ENCODE data around the gene HS6ST1.
"Not testable (repeated sequence)": the region's sequence is repeated elsewhere in the genome, so short reads cannot be mapped to it uniquely, and the experiment has no call there.

Gene HS6ST1

DNA sequence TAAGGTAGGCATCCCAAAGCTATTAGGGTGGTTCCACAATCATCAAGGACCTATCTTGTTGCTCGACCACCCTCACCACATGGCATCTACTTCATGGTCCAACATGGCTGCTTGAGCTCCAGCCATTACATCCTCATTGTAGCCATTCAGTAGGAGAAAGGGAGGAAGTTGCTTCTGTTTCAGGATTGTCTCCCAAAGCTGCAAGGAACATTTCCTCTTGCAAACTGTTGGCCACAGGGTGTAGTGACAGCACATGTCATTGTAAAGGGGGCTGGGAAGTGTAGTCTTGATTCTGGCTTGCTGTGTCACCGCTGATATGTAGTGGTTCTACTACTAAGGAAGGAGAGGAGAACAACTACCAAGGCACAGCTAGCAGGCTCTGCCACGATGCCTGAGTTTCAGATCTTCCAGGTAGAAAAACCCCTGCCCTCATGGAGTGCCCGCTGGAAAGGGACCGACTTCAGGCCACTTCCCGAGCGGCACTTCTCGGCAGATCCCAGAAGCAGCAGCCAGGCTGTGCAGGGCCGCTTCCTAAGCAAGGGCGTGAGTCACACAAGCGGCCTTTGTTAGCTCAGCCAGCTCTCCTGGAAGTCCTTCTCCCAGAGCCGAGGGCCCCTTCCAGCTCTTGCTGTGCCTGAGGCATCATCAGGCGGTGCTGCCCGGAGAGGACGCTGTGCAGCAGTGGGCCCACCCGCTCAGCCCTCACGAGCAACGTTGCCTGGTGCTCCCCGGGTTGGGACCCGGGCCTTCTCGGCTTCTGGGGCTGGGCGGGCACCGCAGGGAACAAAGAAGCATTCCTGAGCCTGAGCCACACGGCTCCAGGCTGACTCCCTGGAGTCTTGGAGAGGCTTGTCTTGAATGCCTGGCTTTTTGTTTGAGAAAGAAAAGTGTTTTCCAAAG is 58.2 kb downstream of the HS6ST1 start:
- no peak overlapping the region for H3K9ac ChIP-seq (ENCODE audit: low read depth in 1 of 2, low read length in 2 of 2)
- no peaks in the 10 kb centered on the region for H3K9me3 ChIP-seq (ENCODE audit: control insufficient read depth in 2 of 2, low read length in 2 of 2)
- H3K4me3 ChIP-seq (ENCODE audit: low read length in 2 of 2): no peak overlapping the region
- H3K36me3 ChIP-seq (ENCODE audit: control insufficient read depth in 2 of 2, insufficient read depth in 2 of 2, low read length in 2 of 2): no peaks in the 10 kb centered on the region
- peaks cover 0 to 2% of the 10 kb centered on the region in 2 donors for H3K4me1 ChIP-seq (ENCODE audit: control insufficient read depth in 2 of 2, insufficient read depth in 2 of 2, low read length in 2 of 2)
- H3K27me3 ChIP-seq (ENCODE audit: control insufficient read depth in 2 of 2, insufficient read depth in 2 of 2, low read length in 2 of 2): no peaks in the 10 kb centered on the region
- peak overlapping the region in 1 of 2 donors; percentile 4 for H3K27ac ChIP-seq (ENCODE audit: low read depth in 2 of 2, low read length in 2 of 2)

- Histone ChIP-seq H3K4me3 (ENCODE audit: low read length in 2 of 2) (no peak overlapping the region), H3K9me3 (ENCODE audit: control insufficient read depth in 2 of 2, low read length in 2 of 2) (no peaks in the 10 kb centered on the region), H3K9ac (ENCODE audit: low read depth in 1 of 2, low read length in 2 of 2) (no peak overlapping the region), H3K27me3 (ENCODE audit: control insufficient read depth in 2 of 2, insufficient read depth in 2 of 2, low read length in 2 of 2) (no peaks in the 10 kb centered on the region), H3K4me1 (ENCODE audit: control insufficient read depth in 2 of 2, insufficient read depth in 2 of 2, low read length in 2 of 2) (no peaks in the 10 kb centered on the region), H3K36me3 (ENCODE audit: control insufficient read depth in 2 of 2, insufficient read depth in 2 of 2, low read length in 2 of 2) (no peaks in the 10 kb centered on the region), H3K27ac (ENCODE audit: low read depth in 2 of 2, low read length in 2 of 2) (no peak overlapping the region)
These were observed 59.1 kb downstream of the HS6ST1 start for GRCh38 chr2:128259585-128259984.

DNA sequence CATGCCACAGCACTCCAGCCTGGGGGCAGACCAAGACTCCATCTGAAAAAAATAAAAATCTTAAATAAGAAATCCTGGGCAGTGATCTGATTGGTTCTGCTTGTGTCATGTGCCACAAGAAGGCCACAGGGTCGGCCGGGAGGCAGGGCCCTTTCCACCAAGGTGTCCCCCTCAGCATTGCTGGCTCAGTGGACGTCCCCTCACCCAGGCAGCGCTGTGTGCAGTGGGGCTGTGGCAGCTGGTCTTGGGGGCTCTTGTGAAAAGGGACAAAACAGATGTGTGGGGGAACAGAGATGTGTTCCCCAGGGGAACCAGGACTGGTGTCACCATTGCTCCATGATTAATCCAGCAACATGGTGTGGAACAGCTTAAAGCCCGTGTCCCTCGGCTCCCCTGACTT is 60.5 kb downstream of the HS6ST1 start:
- no peak overlapping the region for H3K9ac ChIP-seq (ENCODE audit: low read depth in 1 of 2, low read length in 2 of 2)
- no peaks in the 10 kb centered on the region for H3K9me3 ChIP-seq (ENCODE audit: control insufficient read depth in 2 of 2, low read length in 2 of 2)
- H3K27me3 ChIP-seq (ENCODE audit: control insufficient read depth in 2 of 2, insufficient read depth in 2 of 2, low read length in 2 of 2): no peaks in the 10 kb centered on the region
- no peak overlapping the region for H3K27ac ChIP-seq (ENCODE audit: low read depth in 2 of 2, low read length in 2 of 2)
- no peak overlapping the region for H3K4me3 ChIP-seq (ENCODE audit: low read length in 2 of 2)
- H3K4me1 ChIP-seq (ENCODE audit: control insufficient read depth in 2 of 2, insufficient read depth in 2 of 2, low read length in 2 of 2): no peaks in the 10 kb centered on the region
- H3K36me3 ChIP-seq (ENCODE audit: control insufficient read depth in 2 of 2, insufficient read depth in 2 of 2, low read length in 2 of 2): no peaks in the 10 kb centered on the region

DNA sequence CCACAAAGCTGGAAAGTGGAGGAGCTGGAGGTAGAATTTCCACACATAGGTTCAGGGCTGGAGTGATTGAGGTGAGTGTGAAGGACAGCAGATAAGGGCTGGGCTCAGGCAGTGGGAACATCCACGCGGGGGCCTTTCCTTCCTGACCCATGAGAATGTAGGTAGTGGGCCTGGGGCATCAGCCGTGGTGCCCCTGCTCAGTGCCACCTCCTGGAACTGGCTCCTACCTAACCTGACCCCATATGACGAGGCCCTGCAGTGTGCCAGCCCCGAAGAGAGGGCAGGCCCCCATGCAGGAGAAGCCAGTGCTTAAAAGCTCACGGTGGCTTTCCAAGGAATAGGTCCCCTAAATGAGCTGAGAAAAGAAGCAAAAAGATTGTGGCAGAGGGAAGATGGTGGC is 66.2 kb downstream of the HS6ST1 start:
- no peaks in the 10 kb centered on the region for H3K9me3 ChIP-seq (ENCODE audit: control insufficient read depth in 2 of 2, low read length in 2 of 2)

GRCh38 chr2:128252086-128252485 is 66.6 kb downstream of the HS6ST1 start:
- not testable (repeated sequence) for H3K9ac ChIP-seq (ENCODE audit: low read depth in 1 of 2, low read length in 2 of 2); H3K27ac ChIP-seq (ENCODE audit: low read depth in 2 of 2, low read length in 2 of 2); H3K4me1 ChIP-seq (ENCODE audit: control insufficient read depth in 2 of 2, insufficient read depth in 2 of 2, low read length in 2 of 2); H3K4me3 ChIP-seq (ENCODE audit: low read length in 2 of 2); H3K27me3 ChIP-seq (ENCODE audit: control insufficient read depth in 2 of 2, insufficient read depth in 2 of 2, low read length in 2 of 2); H3K36me3 ChIP-seq (ENCODE audit: control insufficient read depth in 2 of 2, insufficient read depth in 2 of 2, low read length in 2 of 2); H3K9me3 ChIP-seq (ENCODE audit: control insufficient read depth in 2 of 2, low read length in 2 of 2)

More for the DNA sequence above, 66.2 kb downstream of the HS6ST1 start:
- H3K27me3 ChIP-seq (ENCODE audit: control insufficient read depth in 2 of 2, insufficient read depth in 2 of 2, low read length in 2 of 2): no peaks in the 10 kb centered on the region
- no peaks in the 10 kb centered on the region for H3K4me1 ChIP-seq (ENCODE audit: control insufficient read depth in 2 of 2, insufficient read depth in 2 of 2, low read length in 2 of 2)
- no peak overlapping the region for H3K27ac ChIP-seq (ENCODE audit: low read depth in 2 of 2, low read length in 2 of 2)
- H3K36me3 ChIP-seq (ENCODE audit: control insufficient read depth in 2 of 2, insufficient read depth in 2 of 2, low read length in 2 of 2): no peaks in the 10 kb centered on the region
- H3K9ac ChIP-seq (ENCODE audit: low read depth in 1 of 2, low read length in 2 of 2): no peak overlapping the region
- no peak overlapping the region for H3K4me3 ChIP-seq (ENCODE audit: low read length in 2 of 2)

GRCh38 chr2:128250229-128251025 is 68.2 kb downstream of the HS6ST1 start:
- Histone ChIP-seq H3K4me1 (ENCODE audit: control insufficient read depth in 2 of 2, insufficient read depth in 2 of 2, low read length in 2 of 2) (no peaks in the 10 kb centered on the region), H3K4me3 (ENCODE audit: low read length in 2 of 2) (no peak overlapping the region), H3K9ac (ENCODE audit: low read depth in 1 of 2, low read length in 2 of 2) (no peak overlapping the region), H3K27me3 (ENCODE audit: control insufficient read depth in 2 of 2, insufficient read depth in 2 of 2, low read length in 2 of 2) (no peaks in the 10 kb centered on the region), H3K9me3 (ENCODE audit: control insufficient read depth in 2 of 2, low read length in 2 of 2) (no peaks in the 10 kb centered on the region), H3K36me3 (ENCODE audit: control insufficient read depth in 2 of 2, insufficient read depth in 2 of 2, low read length in 2 of 2) (no peaks in the 10 kb centered on the region), H3K27ac (ENCODE audit: low read depth in 2 of 2, low read length in 2 of 2) (no peak overlapping the region)

GRCh38 chr2:128249555-128249954 is 69.1 kb downstream of the HS6ST1 start:
- Histone ChIP-seq H3K4me3 (ENCODE audit: low read length in 2 of 2) (no peak overlapping the region), H3K9me3 (ENCODE audit: control insufficient read depth in 2 of 2, low read length in 2 of 2) (no peaks in the 10 kb centered on the region)

DNA sequence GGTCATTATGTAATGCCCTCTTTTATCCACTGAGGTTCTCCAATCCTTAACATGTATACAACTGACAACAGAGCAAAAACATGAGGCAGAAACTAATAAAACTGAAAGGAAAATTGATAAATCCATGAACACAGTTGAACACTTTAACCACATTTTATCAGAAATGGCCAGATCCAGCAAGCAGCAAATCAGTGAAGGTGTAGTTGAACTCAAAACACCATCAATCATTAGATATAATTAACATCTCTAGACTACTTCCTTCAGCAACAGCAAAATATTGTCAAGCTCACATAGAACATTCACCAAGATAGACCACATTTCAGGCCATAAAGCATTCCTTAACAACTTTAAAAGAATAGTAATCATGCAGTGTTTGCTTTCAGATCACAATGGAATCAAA is 72.9 kb downstream of the HS6ST1 start:
- no peak overlapping the region for H3K27ac ChIP-seq (ENCODE audit: low read depth in 2 of 2, low read length in 2 of 2)
- H3K27me3 ChIP-seq (ENCODE audit: control insufficient read depth in 2 of 2, insufficient read depth in 2 of 2, low read length in 2 of 2): no peaks in the 10 kb centered on the region
- no peaks in the 10 kb centered on the region for H3K9me3 ChIP-seq (ENCODE audit: control insufficient read depth in 2 of 2, low read length in 2 of 2)
- no peak overlapping the region for H3K9ac ChIP-seq (ENCODE audit: low read depth in 1 of 2, low read length in 2 of 2)
- no peaks in the 10 kb centered on the region for H3K36me3 ChIP-seq (ENCODE audit: control insufficient read depth in 2 of 2, insufficient read depth in 2 of 2, low read length in 2 of 2)
- no peak overlapping the region for H3K4me3 ChIP-seq (ENCODE audit: low read length in 2 of 2)
- no peaks in the 10 kb centered on the region for H3K4me1 ChIP-seq (ENCODE audit: control insufficient read depth in 2 of 2, insufficient read depth in 2 of 2, low read length in 2 of 2)

More at GRCh38 chr2:128249555-128249954, 69.1 kb downstream of the HS6ST1 start:
- Histone ChIP-seq H3K9ac (ENCODE audit: low read depth in 1 of 2, low read length in 2 of 2) (no peak overlapping the region), H3K27me3 (ENCODE audit: control insufficient read depth in 2 of 2, insufficient read depth in 2 of 2, low read length in 2 of 2) (no peaks in the 10 kb centered on the region), H3K36me3 (ENCODE audit: control insufficient read depth in 2 of 2, insufficient read depth in 2 of 2, low read length in 2 of 2) (no peaks in the 10 kb centered on the region), H3K4me1 (ENCODE audit: control insufficient read depth in 2 of 2, insufficient read depth in 2 of 2, low read length in 2 of 2) (no peaks in the 10 kb centered on the region), H3K27ac (ENCODE audit: low read depth in 2 of 2, low read length in 2 of 2) (no peak overlapping the region)

DNA sequence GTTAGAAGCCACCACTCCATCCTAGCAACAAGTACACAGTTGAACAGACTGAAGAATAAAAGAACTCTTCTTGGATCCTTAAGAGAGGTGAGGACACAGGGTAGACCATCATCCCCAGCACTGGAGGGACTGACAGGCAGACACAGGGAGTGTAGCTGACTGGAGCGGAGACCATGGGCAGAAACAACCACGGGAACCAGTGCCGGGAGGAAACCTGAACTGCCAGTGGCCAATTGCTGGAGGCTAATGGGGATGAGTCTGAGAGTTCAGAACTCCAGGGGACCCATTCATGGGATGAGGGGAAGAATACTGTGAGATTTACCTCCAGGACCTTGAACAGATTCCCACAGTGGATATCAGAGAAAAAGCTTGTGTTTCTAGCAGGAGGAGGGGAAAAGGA is 76.8 kb downstream of the HS6ST1 start:
- Histone ChIP-seq H3K9me3 (ENCODE audit: control insufficient read depth in 2 of 2, low read length in 2 of 2) (no peaks in the 10 kb centered on the region), H3K27ac (ENCODE audit: low read depth in 2 of 2, low read length in 2 of 2) (no peak overlapping the region), H3K4me1 (ENCODE audit: control insufficient read depth in 2 of 2, insufficient read depth in 2 of 2, low read length in 2 of 2) (no peaks in the 10 kb centered on the region), H3K9ac (ENCODE audit: low read depth in 1 of 2, low read length in 2 of 2) (no peak overlapping the region), H3K27me3 (ENCODE audit: control insufficient read depth in 2 of 2, insufficient read depth in 2 of 2, low read length in 2 of 2) (no peaks in the 10 kb centered on the region), H3K36me3 (ENCODE audit: control insufficient read depth in 2 of 2, insufficient read depth in 2 of 2, low read length in 2 of 2) (no peaks in the 10 kb centered on the region), H3K4me3 (ENCODE audit: low read length in 2 of 2) (no peak overlapping the region)

Measured in mucosa of rectum (tissue), 2 donors.